K562 (cell line): ENCODE data around the gene YPEL3. TPM values are rescaled to one million over a fixed set of nuclear protein-coding genes. Genes with fewer than 3 reads are reported as not detected.

ENCODE experiments used
- ATAC-seq: fragments of 200-7000 bp; cut with Tn5 transposase; 3 replicates; pipeline ENCODE4 v1.9.1; 2020; ENCODE audit warnings: moderate library complexity
- BruUV-seq: library from RNA; stranded (reverse); fragments of 400-500 nt; replicated peaks from 2 replicates; lab custom pipeline; 2021; lab: Mats Ljungman, UMichigan
- CTCF ChIA-PET: fragments of 300-600 bp; formaldehyde crosslinking; extraction: SDS; loops from one replicate; lab custom pipeline; 2021; ENCODE audit warnings: low intra/inter-chr PET ratio; lab: Yijun Ruan, JAX
- POLR2A ChIA-PET: fragments of 300-600, 350-650 bp; sonication (Branson Sonifier 250); formaldehyde crosslinking; extraction: SDS; loops from one replicate; lab custom pipeline; 2021; ENCODE audit warnings: antibody characterized with exemption, inconsistent platforms; lab: Yijun Ruan, JAX
- DNase-seq, 4 experiments: peaks; one replicate each; pipeline versions ENCODE4 v3.0.0 to v3.0.0-alpha.2; 2011 to 2018; ENCODE audit warnings: low spot score in 3 of 4, mixed read lengths in 3 of 4; ENCODE audit errors: extremely low read depth in 1 of 4
- FAIRE-seq: peaks from 2 replicates; lab custom pipeline; 2011; peaks lifted over from hg19 to GRCh38; lab: Jason Lieb, UNC
- H2AFZ ChIP-seq: 2 replicates; pipeline ENCODE4 v1.6.0; 2011; ENCODE audit warnings: low read depth, low read length, control low read depth, inconsistent platforms
- H3K27ac ChIP-seq: fragments of 200-600 bp; 3 replicates; pipeline ENCODE4 v1.8.0; 2011; ENCODE audit warnings: low read depth, mild to moderate bottlenecking, control low read depth, inconsistent platforms, low read length, moderate library complexity, mixed read lengths; ENCODE audit errors: extremely low read depth
- H3K27me3 ChIP-seq, 2 experiments: fragments of 300-600 bp in 1 of 2; 2 replicates in 1 of 2; 3 replicates in 1 of 2; pipeline versions ENCODE4 v1.6.0 to v1.8.0; 2011; ENCODE audit warnings: inconsistent platforms in 2 of 2, low read length in 2 of 2, mild to moderate bottlenecking in 1 of 2, mixed read lengths in 1 of 2, moderate library complexity in 1 of 2; ENCODE audit not compliant: control insufficient read depth in 2 of 2, insufficient read depth in 2 of 2
- H3K36me3 ChIP-seq: fragments of 300-600 bp; 3 replicates; pipeline ENCODE4 v1.8.0; 2011; ENCODE audit warnings: mild to moderate bottlenecking, low read length, inconsistent platforms; ENCODE audit not compliant: control insufficient read depth, insufficient read depth
- H3K4me1 ChIP-seq, 2 experiments: fragments of 200-600 bp in 1 of 2; replicated peaks in 1 of 2; 2 replicates in 1 of 2; 3 replicates in 1 of 2; pipeline versions ENCODE4 v1.5.1 to v1.8.0; 2011; ENCODE audit warnings: inconsistent platforms in 2 of 2, low read length in 2 of 2, mild to moderate bottlenecking in 1 of 2, mixed read lengths in 1 of 2, moderate library complexity in 1 of 2; ENCODE audit not compliant: control insufficient read depth in 2 of 2, insufficient read depth in 2 of 2
- H3K4me2 ChIP-seq: 2 replicates; pipeline ENCODE4 v1.6.1; 2011; ENCODE audit warnings: low read length, control low read depth, inconsistent platforms, mixed read lengths; ENCODE audit not compliant: insufficient read depth
- H3K4me3 ChIP-seq: fragments of 200-600 bp; sonication (generic), shearing (Covaris generic); 2 replicates; pipeline ENCODE4 v1.5.1; 2016; ENCODE audit warnings: control low read depth, inconsistent platforms
- H3K79me2 ChIP-seq: fragments of 200-600 bp; 3 replicates; pipeline ENCODE4 v1.8.0; 2011; ENCODE audit warnings: low read length, inconsistent platforms; ENCODE audit not compliant: control insufficient read depth, insufficient read depth
- H3K9ac ChIP-seq, 2 experiments: 2 replicates each; pipeline versions ENCODE4 v1.6.0 to v1.6.1; 2011; ENCODE audit warnings: low read depth in 2 of 2, low read length in 2 of 2, control low read depth in 1 of 2, inconsistent platforms in 1 of 2, mild to moderate bottlenecking in 1 of 2, mixed read lengths in 1 of 2; ENCODE audit not compliant: insufficient read depth in 1 of 2
- H3K9me1 ChIP-seq: one replicate; pipeline ENCODE4 v1.6.0; 2011; ENCODE audit warnings: inconsistent platforms, mild to moderate bottlenecking, low read length, moderate library complexity; ENCODE audit not compliant: control insufficient read depth, insufficient read depth
- H3K9me3 ChIP-seq: replicated peaks from 2 replicates; pipeline ENCODE4 v1.5.1; 2011; ENCODE audit warnings: low read depth, low read length, inconsistent platforms; ENCODE audit not compliant: control insufficient read depth, insufficient read depth
- H4K20me1 ChIP-seq: replicated peaks from 2 replicates; pipeline ENCODE4 v1.6.1; 2011; ENCODE audit warnings: low read length, inconsistent platforms, mixed read lengths; ENCODE audit not compliant: control insufficient read depth, insufficient read depth
- ARHGAP35 ChIP-seq: fragments of 450-650 bp; IDR thresholded peaks from 2 replicates; pipeline ENCODE4 v1.6.1; 2018; ENCODE audit not compliant: partially characterized antibody
- BRD9 ChIP-seq: fragments of 450-650 bp; IDR thresholded peaks from 2 replicates; pipeline ENCODE4 v1.6.1; 2018; ENCODE audit warnings: low read depth; ENCODE audit not compliant: partially characterized antibody
- CBX1 ChIP-seq: sonication (generic); IDR thresholded peaks from 2 replicates; pipeline ENCODE4 v1.6.1; 2016; ENCODE audit warnings: antibody characterized with exemption, low read depth, mild to moderate bottlenecking
- CC2D1A ChIP-seq: fragments of 450-650 bp; IDR thresholded peaks from 2 replicates; pipeline ENCODE4 v1.6.1; 2017; ENCODE audit warnings: mild to moderate bottlenecking
- CTBP1 ChIP-seq: fragments of 450-650 bp; IDR thresholded peaks from 2 replicates; pipeline ENCODE4 v1.6.1; 2016; ENCODE audit warnings: borderline replicate concordance
- FOXA3 ChIP-seq, 2 experiments: fragments of 450-650 bp in 1 of 2; sonication (generic) in 1 of 2; formaldehyde crosslinking; IDR thresholded peaks in 1 of 2; conservative IDR thresholded peaks in 1 of 2; 2 replicates each; pipeline versions ENCODE4 v1.4.0 to v1.8.0; 2020 to 2022; ENCODE audit warnings: mild to moderate bottlenecking in 2 of 2, missing genetic modification reagents in 1 of 2
- KHSRP ChIP-seq: fragments of 450-650 bp; IDR thresholded peaks from 2 replicates; pipeline ENCODE4 v1.6.1; 2017
- RAD21 ChIP-seq, 2 experiments: fragments of 250-450 bp in 1 of 2; fragments of 450-650 bp in 1 of 2; sonication (Bioruptor Pico) in 1 of 2; formaldehyde crosslinking in 1 of 2; IDR thresholded peaks in 1 of 2; conservative IDR thresholded peaks in 1 of 2; 2 replicates each; pipeline versions ENCODE4 v1.4.0 to v1.8.0; 2020 to 2022; ENCODE audit warnings: mild to moderate bottlenecking in 2 of 2, moderate library complexity in 1 of 2
- SIN3B ChIP-seq: fragments of 450-650 bp; IDR thresholded peaks from 2 replicates; pipeline ENCODE4 v1.6.1; 2017; ENCODE audit warnings: low read depth, mild to moderate bottlenecking, moderate library complexity
- ZFX ChIP-seq: sonication (generic); formaldehyde crosslinking; IDR thresholded peaks from 2 replicates; pipeline ENCODE4 v1.8.0; 2022; ENCODE audit warnings: mild to moderate bottlenecking, missing genetic modification reagents, moderate library complexity
- ZNF239 ChIP-seq: fragments of 250-450 bp; sonication (Bioruptor Pico); IDR thresholded peaks from 2 replicates; pipeline ENCODE4 v1.4.0; 2020; ENCODE audit warnings: mild to moderate bottlenecking
- ZSCAN32 ChIP-seq: fragments of 450-650 bp; formaldehyde crosslinking; IDR thresholded peaks from 2 replicates; pipeline ENCODE4 v1.4.0; 2020; ENCODE audit warnings: mild to moderate bottlenecking, moderate library complexity
- WGBS: fragments of 100-300 bp; shearing (Covaris generic); methylation state at CpG from one replicate; pipeline ENCODE4 v1.1.6; 2016; ENCODE audit warnings: low coverage, mixed read lengths; ENCODE audit not compliant: insufficient coverage; ENCODE audit errors: missing lambda C conversion rate; 5-methylcytosine and 5-hydroxymethylcytosine counted together
- in situ Hi-C: fragments of 300-500 bp; cut with MboI; formaldehyde crosslinking; loops from 4 replicates; pipeline ENCODE4 v1.15.0; 2018; ENCODE audit warnings: inconsistent platforms, mixed read lengths
- intact Hi-C: fragments of 100-400 bp; cut with micrococcal nuclease; formaldehyde crosslinking; loops from 2 replicates; pipeline ENCODE4 v1.14.2; 2022
- polyA plus RNA-seq, 8 experiments: library from polyadenylated mRNA; depleted of rRNA in 4 of 8; stranded (reverse) in 5 of 8; unstranded in 3 of 8; fragments of >200 nt; fragmentation: Nextera tagmentation in 2 of 8; fragmentation: Illumina TruSeq in 1 of 8; extraction: Ambion mirVana in 2 of 8; extraction: Trizol in 1 of 8; gene quantifications; 2 replicates each; pipeline versions ENCODE4 v1.2.1 to v1.2.3, GENCODE V29; 2011 to 2014; ENCODE audit warnings: inconsistent platforms in 1 of 8, missing spikeins in 1 of 8
- total RNA-seq, 7 experiments: library from RNA; depleted of rRNA in 6 of 7; stranded (reverse); fragments of >200 nt in 6 of 7; fragmentation: Illumina TruSeq in 2 of 7; extraction: Trizol in 2 of 7; gene quantifications; 2 replicates each; pipeline versions ENCODE4 v1.2.1 to v1.2.3, GENCODE V29; 2011 to 2021; ENCODE audit warnings: low replicate concordance in 1 of 7
- TF ChIP-seq, protein P1 (sequence below): fragments of 250-450 bp; sonication (Bioruptor Pico); IDR thresholded peaks from 2 replicates; pipeline ENCODE4 v1.4.0; 2020; ENCODE audit warnings: mild to moderate bottlenecking
- TF ChIP-seq, protein P2 (sequence below): sonication (generic); formaldehyde crosslinking; IDR thresholded peaks from 2 replicates; pipeline ENCODE4 v1.9.0; 2022; ENCODE audit warnings: mild to moderate bottlenecking, missing genetic modification reagents
- TF ChIP-seq, protein P3 (sequence below): IDR thresholded peaks from 2 replicates; pipeline ENCODE4 v1.6.1; 2011; ENCODE audit warnings: borderline replicate concordance, low read depth, mild to moderate bottlenecking, moderate library complexity, low read length; ENCODE audit not compliant: insufficient read depth, poor library complexity, severe bottlenecking
- TF ChIP-seq, protein P4 (sequence below): fragments of 250-450 bp; sonication (Bioruptor Pico); IDR thresholded peaks from 2 replicates; pipeline ENCODE4 v1.8.0; 2022; ENCODE audit warnings: inconsistent platforms, mild to moderate bottlenecking, moderate library complexity, borderline replicate concordance

YPEL3 gene
- total and polyA plus RNA-seq, 9 of the 15 experiments (the other 6 are each of a cell fraction or from before 2014, with no cell fraction given) = 0.41 to 15.0 (median 2.9) TPM

DNA sequence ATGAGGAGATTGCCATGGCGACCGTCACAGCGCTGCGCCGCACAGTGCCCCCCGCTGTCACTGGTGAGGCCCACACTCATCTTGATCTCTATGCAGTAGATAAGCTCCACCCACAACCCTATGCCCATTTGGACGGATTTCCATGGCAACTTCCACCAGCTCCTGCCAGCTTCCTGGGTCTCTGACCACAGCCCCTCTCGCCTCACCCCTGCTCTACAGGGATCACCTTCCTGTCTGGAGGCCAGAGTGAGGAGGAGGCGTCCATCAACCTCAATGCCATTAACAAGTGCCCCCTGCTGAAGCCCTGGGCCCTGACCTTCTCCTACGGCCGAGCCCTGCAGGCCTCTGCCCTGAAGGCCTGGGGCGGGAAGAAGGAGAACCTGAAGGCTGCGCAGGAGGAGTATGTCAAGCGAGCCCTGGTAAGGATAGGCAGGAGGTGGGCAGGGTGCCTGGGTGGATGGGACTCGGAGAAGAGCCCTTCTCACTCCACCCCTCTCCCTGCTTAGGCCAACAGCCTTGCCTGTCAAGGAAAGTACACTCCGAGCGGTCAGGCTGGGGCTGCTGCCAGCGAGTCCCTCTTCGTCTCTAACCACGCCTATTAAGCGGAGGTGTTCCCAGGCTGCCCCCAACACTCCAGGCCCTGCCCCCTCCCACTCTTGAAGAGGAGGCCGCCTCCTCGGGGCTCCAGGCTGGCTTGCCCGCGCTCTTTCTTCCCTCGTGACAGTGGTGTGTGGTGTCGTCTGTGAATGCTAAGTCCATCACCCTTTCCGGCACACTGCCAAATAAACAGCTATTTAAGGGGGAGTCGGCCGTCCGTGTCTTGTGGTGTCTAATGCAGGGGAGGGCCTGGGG, 26.2 kb downstream of the YPEL3 start:
- BruUV-seq = no TSS peak
- in situ Hi-C loops (no loop called here), intact Hi-C loops (loop anchor here (10.0 kb wide), 2 partner anchors 305 to 585 kb away; partner anchors contain the start of genes FBRS, MYL11, PRR14 and TBC1D10B)
- H3K27me3 ChIP-seq = no peaks in the 10 kb centered on the region
- peaks cover 17% of the 10 kb centered on the region for H3K9me1 ChIP-seq
- ChIA-PET CTCF (no interaction called here), POLR2A (interaction anchor here (1.9 kb wide), 1 partner anchor 22 kb away, joined by 9 read pairs; the partner anchor contains the start of gene TBX6)
- H2AFZ ChIP-seq = no peak overlapping the region
- DNase-seq = peak in 1 of 4 experiments; percentile 42
- H4K20me1 ChIP-seq = peaks cover 51% of the 10 kb centered on the region
- H3K9ac ChIP-seq = peak overlapping the region; percentile 86 to 93; a peak in 3 of 4 replicates
- H3K27ac ChIP-seq = peak overlapping the region; percentile 55; the same call in 2 of the 3 replicates
- WGBS = 63% methylated on average over 27 of the region's 31 CpGs
- peaks cover 38 to 50% of the 10 kb centered on the region in 2 experiments for H3K4me1 ChIP-seq
- no peak for FAIRE-seq
- peak overlapping the region; percentile 79 for H3K4me2 ChIP-seq
- H3K79me2 ChIP-seq = peaks cover 61% of the 10 kb centered on the region
- no peak for ATAC-seq
- H3K4me3 ChIP-seq = peak overlapping the region; percentile 32
- no peaks in the 10 kb centered on the region for H3K9me3 ChIP-seq
- H3K36me3 ChIP-seq = peaks cover 64% of the 10 kb centered on the region
- TF ChIP-seq ZSCAN32 (CRISPR knock-in tag) (no peak), ZNF239 (CRISPR knock-in tag) (no peak), ZFX (CRISPR knock-in tag) (peak; percentile 41; the same call in 1 of the 2 replicates), BRD9 (no peak), CC2D1A (no peak), FOXA3 (CRISPR knock-in tag; conservative IDR thresholded peaks at IDR 0.05 in 1 of 2, IDR thresholded peaks at IDR 0.05 in 1 of 2) (no peak), CBX1 (no peak), ARHGAP35 (no peak), CTBP1 (no peak), SIN3B (no peak), RAD21 (CRISPR knock-in tag; conservative IDR thresholded peaks at IDR 0.05 in 1 of 2, IDR thresholded peaks at IDR 0.05 in 1 of 2) (no peak), KHSRP (no peak)
- TF ChIP-seq, protein P1, sequence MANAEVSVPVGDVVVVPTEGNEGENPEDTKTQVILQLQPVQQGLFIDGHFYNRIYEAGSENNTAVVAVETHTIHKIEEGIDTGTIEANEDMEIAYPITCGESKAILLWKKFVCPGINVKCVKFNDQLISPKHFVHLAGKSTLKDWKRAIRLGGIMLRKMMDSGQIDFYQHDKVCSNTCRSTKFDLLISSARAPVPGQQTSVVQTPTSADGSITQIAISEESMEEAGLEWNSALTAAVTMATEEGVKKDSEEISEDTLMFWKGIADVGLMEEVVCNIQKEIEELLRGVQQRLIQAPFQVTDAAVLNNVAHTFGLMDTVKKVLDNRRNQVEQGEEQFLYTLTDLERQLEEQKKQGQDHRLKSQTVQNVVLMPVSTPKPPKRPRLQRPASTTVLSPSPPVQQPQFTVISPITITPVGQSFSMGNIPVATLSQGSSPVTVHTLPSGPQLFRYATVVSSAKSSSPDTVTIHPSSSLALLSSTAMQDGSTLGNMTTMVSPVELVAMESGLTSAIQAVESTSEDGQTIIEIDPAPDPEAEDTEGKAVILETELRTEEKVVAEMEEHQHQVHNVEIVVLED = no peak
- TF ChIP-seq, protein P2, sequence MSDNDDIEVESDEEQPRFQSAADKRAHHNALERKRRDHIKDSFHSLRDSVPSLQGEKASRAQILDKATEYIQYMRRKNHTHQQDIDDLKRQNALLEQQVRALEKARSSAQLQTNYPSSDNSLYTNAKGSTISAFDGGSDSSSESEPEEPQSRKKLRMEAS (CRISPR knock-in tag) = no peak
- TF ChIP-seq, protein P3, sequence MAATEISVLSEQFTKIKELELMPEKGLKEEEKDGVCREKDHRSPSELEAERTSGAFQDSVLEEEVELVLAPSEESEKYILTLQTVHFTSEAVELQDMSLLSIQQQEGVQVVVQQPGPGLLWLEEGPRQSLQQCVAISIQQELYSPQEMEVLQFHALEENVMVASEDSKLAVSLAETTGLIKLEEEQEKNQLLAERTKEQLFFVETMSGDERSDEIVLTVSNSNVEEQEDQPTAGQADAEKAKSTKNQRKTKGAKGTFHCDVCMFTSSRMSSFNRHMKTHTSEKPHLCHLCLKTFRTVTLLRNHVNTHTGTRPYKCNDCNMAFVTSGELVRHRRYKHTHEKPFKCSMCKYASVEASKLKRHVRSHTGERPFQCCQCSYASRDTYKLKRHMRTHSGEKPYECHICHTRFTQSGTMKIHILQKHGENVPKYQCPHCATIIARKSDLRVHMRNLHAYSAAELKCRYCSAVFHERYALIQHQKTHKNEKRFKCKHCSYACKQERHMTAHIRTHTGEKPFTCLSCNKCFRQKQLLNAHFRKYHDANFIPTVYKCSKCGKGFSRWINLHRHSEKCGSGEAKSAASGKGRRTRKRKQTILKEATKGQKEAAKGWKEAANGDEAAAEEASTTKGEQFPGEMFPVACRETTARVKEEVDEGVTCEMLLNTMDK = no peak
- TF ChIP-seq, protein P4, sequence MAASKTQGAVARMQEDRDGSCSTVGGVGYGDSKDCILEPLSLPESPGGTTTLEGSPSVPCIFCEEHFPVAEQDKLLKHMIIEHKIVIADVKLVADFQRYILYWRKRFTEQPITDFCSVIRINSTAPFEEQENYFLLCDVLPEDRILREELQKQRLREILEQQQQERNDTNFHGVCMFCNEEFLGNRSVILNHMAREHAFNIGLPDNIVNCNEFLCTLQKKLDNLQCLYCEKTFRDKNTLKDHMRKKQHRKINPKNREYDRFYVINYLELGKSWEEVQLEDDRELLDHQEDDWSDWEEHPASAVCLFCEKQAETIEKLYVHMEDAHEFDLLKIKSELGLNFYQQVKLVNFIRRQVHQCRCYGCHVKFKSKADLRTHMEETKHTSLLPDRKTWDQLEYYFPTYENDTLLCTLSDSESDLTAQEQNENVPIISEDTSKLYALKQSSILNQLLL (CRISPR knock-in tag) = no peak
